Measurements from ENCODE around the gene CENPL. TPM values are rescaled to one million over a fixed set of nuclear protein-coding genes. Genes with fewer than 3 reads are reported as not detected.

CENPL gene, protein sequence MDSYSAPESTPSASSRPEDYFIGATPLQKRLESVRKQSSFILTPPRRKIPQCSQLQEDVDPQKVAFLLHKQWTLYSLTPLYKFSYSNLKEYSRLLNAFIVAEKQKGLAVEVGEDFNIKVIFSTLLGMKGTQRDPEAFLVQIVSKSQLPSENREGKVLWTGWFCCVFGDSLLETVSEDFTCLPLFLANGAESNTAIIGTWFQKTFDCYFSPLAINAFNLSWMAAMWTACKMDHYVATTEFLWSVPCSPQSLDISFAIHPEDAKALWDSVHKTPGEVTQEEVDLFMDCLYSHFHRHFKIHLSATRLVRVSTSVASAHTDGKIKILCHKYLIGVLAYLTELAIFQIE
- total RNA-seq, result 6.9 TPM
- long read RNA-seq, partial matches to known transcripts, result 0 of 2 reads
- long read RNA-seq, other reads (novel, unspliced or antisense), result 1 of 2 reads

DNA sequence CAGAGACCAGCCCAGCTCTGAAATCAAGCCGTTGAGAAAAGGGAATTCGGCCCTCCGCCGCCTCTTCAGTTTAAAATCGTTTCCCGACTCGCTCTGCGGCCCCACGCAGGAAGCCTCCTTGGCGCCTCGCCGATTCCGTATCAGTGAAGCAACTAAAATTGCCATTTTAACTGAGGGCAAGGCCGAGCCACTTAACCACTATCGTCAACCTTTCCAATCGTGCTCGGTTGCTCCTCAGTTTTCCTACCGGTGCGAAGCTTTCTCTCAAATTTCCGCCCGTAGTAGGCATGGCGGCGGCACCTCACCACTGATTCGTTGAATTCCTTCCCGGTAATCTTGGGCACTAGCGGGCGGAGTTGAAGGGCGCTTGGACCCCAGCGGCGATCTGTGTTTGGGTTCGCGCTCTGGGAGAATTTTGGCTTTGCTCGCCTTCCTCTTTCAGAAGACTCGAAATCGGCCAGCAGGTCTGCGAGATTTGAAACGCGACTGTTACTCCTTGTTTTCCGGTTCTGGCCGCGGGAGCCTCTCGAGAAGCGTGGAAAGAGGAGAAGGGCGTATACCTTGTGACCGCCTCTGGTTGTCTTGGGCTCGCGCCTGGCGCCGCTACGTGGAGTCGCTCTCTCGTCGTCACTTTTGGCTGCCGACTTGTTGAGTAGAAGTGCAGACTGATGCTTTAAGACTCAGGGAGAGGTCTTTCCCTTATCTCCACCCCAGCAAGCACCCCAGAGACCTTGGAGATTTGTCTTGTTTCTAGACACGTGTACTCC, at the start of gene CENPL, which contains the start of gene DARS2:
CENPL (minus strand) TSS at position 569 of the 767 bp plus-strand sequence. CDS start 13,584 bp downstream, outside the sequence.
DARS2 (plus strand) TSS at position 359 of the 767 bp plus-strand sequence. CDS start 557 bp downstream, outside the sequence.
- Histone ChIP-seq H3K4me3 (peak within 1 kb of the TSS; percentile 85), H3K4me1 (peaks cover 10% of the 10 kb centered on the region), H3K36me3 (no peaks in the 10 kb centered on the region), H3K27ac (peak within 1 kb of the TSS; percentile 91), H3K9me3 (no peaks in the 10 kb centered on the region), H3K27me3 (ENCODE audit: low read depth) (no peaks in the 10 kb centered on the region)
- DNase-seq (peak; percentile 97), ATAC-seq (peak; percentile 99)
- TF ChIP-seq, protein P1, sequence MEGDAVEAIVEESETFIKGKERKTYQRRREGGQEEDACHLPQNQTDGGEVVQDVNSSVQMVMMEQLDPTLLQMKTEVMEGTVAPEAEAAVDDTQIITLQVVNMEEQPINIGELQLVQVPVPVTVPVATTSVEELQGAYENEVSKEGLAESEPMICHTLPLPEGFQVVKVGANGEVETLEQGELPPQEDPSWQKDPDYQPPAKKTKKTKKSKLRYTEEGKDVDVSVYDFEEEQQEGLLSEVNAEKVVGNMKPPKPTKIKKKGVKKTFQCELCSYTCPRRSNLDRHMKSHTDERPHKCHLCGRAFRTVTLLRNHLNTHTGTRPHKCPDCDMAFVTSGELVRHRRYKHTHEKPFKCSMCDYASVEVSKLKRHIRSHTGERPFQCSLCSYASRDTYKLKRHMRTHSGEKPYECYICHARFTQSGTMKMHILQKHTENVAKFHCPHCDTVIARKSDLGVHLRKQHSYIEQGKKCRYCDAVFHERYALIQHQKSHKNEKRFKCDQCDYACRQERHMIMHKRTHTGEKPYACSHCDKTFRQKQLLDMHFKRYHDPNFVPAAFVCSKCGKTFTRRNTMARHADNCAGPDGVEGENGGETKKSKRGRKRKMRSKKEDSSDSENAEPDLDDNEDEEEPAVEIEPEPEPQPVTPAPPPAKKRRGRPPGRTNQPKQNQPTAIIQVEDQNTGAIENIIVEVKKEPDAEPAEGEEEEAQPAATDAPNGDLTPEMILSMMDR (IDR thresholded peaks at IDR 0.05), result no peak
- intact Hi-C loops (cut with DNase I), result no loop called here

DNA sequence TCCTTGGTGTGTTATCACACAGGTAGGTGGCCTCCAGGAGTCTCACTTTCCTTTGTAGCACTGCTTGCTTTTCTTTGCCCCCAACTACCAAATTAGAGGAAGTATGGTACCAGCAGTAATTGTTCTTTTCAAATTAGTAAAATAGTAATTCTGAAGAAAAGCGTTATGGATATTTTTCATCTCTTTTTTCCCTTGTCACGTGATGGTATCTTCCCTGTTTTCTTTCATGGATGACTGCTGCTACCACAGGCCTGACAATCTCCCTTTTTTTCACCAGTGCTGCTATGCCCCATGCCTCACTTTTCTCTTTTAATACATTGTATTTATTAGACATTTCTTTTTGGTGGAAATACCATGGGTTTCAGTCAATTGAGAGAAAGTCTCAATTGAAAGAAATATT, 46.8 kb upstream of the CENPL start:
- Histone ChIP-seq H3K36me3 (peaks cover 28% of the 10 kb centered on the region), H3K27me3 (ENCODE audit: low read depth) (no peaks in the 10 kb centered on the region), H3K9me3 (no peaks in the 10 kb centered on the region), H3K4me1 (peaks cover 32% of the 10 kb centered on the region), H3K4me3 (no peak overlapping the region), H3K27ac (no peak overlapping the region)
- TF ChIP-seq, protein P1 (IDR thresholded peaks at IDR 0.05), result no peak
- intact Hi-C loops (cut with DNase I), result no loop called here
- no peak for ATAC-seq
- DNase-seq, result no peak

DNA sequence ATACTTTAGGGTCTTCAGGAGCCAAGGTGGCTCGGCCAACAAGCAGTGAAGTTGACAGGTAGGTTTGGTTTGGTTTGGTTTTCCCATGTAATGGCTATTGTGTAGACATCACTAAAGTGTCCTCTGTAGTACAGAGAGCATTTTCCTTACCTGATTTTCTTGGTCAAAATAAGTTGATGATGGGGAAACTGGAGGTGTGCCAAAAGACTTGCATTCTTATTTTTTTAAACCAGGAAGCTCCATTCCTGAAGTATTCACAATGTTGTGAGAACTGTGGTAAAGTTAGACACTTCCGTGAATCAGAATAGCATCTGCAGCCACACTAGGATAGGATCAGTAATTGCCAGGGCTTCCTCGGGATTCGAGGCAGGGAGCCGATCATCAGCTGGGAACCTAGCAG, 46.4 kb upstream of the CENPL start:
- no peak for DNase-seq
- Histone ChIP-seq H3K27me3 (ENCODE audit: low read depth) (no peaks in the 10 kb centered on the region), H3K27ac (peak overlapping the region; percentile 95), H3K4me3 (no peak overlapping the region), H3K4me1 (peaks cover 36% of the 10 kb centered on the region), H3K9me3 (no peaks in the 10 kb centered on the region), H3K36me3 (peaks cover 28% of the 10 kb centered on the region)
- TF ChIP-seq, protein P1 (IDR thresholded peaks at IDR 0.05), result no peak
- no peak for ATAC-seq
- intact Hi-C loops (cut with DNase I), result no loop called here

DNA sequence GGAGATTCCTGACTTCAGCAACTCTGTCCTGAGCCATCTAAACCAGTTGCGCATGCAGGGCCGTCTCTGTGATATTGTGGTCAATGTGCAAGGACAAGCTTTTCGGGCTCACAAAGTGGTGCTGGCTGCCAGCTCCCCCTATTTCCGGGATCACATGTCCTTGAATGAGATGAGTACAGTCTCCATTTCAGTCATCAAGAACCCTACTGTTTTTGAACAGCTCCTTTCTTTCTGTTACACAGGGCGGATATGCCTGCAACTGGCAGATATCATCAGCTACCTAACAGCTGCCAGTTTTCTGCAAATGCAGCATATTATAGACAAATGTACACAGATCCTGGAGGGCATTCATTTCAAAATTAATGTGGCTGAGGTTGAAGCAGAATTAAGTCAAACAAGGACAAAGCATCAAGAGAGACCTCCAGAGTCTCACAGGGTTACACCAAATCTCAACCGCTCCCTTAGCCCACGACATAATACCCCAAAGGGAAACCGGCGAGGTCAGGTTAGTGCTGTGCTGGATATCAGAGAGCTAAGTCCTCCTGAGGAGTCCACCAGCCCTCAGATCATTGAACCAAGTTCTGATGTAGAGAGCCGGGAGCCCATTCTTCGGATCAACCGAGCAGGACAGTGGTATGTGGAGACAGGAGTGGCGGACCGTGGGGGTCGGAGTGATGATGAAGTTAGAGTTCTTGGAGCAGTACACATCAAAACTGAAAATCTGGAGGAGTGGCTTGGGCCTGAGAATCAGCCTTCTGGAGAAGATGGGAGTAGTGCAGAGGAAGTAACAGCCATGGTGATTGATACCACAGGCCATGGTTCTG, 45.8 kb upstream of the CENPL start:
- H3K9me3 ChIP-seq, result no peaks in the 10 kb centered on the region
- no peaks in the 10 kb centered on the region for H3K27me3 ChIP-seq (ENCODE audit: low read depth)
- H3K4me1 ChIP-seq, result peaks cover 42% of the 10 kb centered on the region
- TF ChIP-seq, protein P1 (IDR thresholded peaks at IDR 0.05), result no peak
- no peak for ATAC-seq
- intact Hi-C loops (cut with DNase I), result no loop called here
- H3K36me3 ChIP-seq, result peaks cover 28% of the 10 kb centered on the region
- peak overlapping the region; percentile 95 for H3K27ac ChIP-seq
- DNase-seq, result no peak
- peak overlapping the region; percentile 12 for H3K4me3 ChIP-seq

DNA sequence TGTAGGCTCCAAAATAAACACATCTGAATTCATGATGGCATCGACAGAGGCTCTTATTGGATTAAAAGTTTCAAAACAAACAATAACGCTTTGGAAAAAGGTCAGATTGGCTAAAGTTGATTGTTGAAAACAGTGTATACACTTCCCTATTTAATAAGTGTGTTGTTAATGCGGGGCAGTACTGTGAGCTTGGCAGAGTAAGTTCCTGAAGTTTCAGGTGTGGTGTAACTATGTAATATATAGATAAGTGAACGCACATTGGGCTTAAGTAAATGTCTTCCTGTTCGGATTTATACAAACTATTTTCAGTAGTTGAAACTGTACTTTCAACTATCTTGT, 44.3 kb upstream of the CENPL start:
- H3K9me3 ChIP-seq, result no peaks in the 10 kb centered on the region
- TF ChIP-seq, protein P1 (IDR thresholded peaks at IDR 0.05), result no peak
- DNase-seq (no peak), ATAC-seq (no peak)
- H3K36me3 ChIP-seq, result peaks cover 37% of the 10 kb centered on the region
- intact Hi-C loops (cut with DNase I), result no loop called here
- H3K4me1 ChIP-seq, result peaks cover 51% of the 10 kb centered on the region
- peak overlapping the region; percentile 95 for H3K27ac ChIP-seq
- H3K27me3 ChIP-seq (ENCODE audit: low read depth), result no peaks in the 10 kb centered on the region
- H3K4me3 ChIP-seq, result peak overlapping the region; percentile 86

All from lower lobe of right lung (tissue), 2 donors.